GM19025 (cell line): Measurements from ENCODE around the gene LRCH3.

ENCODE experiments used
- ATAC-seq: cut with Tn5 transposase; IDR thresholded peaks from one replicate; pipeline ENCODE4 v1.9.1; 2021; ENCODE audit warnings: mild to moderate bottlenecking, low read depth, moderate library complexity; ENCODE audit not compliant: unreplicated experiment

LRCH3 gene

GRCh38 chr3:197791892-197792647, 1.0 kb downstream of the LRCH3 start:
- no peak for ATAC-seq

- no peak for ATAC-seq
Measured at GRCh38 chr3:197793247-197793646, 2.2 kb downstream of the LRCH3 start.

- ATAC-seq: no peak
Measured at GRCh38 chr3:197794115-197794514, 3.1 kb downstream of the LRCH3 start.

GRCh38 chr3:197795200-197795599, 4.1 kb downstream of the LRCH3 start:
- ATAC-seq: no peak

- ATAC-seq: no peak
Measured at GRCh38 chr3:197796087-197796486, 5.0 kb downstream of the LRCH3 start.

- ATAC-seq: no peak
Measured at GRCh38 chr3:197798863-197799262, 7.8 kb downstream of the LRCH3 start.

- no peak for ATAC-seq
Measured at GRCh38 chr3:197800379-197800778, 9.3 kb downstream of the LRCH3 start.

- no peak for ATAC-seq
Measured at GRCh38 chr3:197801891-197802778, 11.1 kb downstream of the LRCH3 start.

- ATAC-seq: no peak
Measured at GRCh38 chr3:197802779-197803459, 11.9 kb downstream of the LRCH3 start.

- no peak for ATAC-seq
Measured at GRCh38 chr3:197804511-197804910, 13.5 kb downstream of the LRCH3 start.

GRCh38 chr3:197807969-197808587, 17.0 kb downstream of the LRCH3 start:
- no peak for ATAC-seq

GRCh38 chr3:197809356-197810020, 18.4 kb downstream of the LRCH3 start:
- no peak for ATAC-seq

GRCh38 chr3:197810901-197811300, 19.8 kb downstream of the LRCH3 start:
- no peak for ATAC-seq

GRCh38 chr3:197811343-197811742, 20.3 kb downstream of the LRCH3 start:
- ATAC-seq: no peak

GRCh38 chr3:197814372-197814771, 23.3 kb downstream of the LRCH3 start:
- ATAC-seq: no peak

GRCh38 chr3:197820550-197821335, 29.7 kb downstream of the LRCH3 start:
- no peak for ATAC-seq

- ATAC-seq: no peak
Measured at GRCh38 chr3:197829397-197830045, 38.5 kb downstream of the LRCH3 start.

GRCh38 chr3:197830308-197830966, 39.4 kb downstream of the LRCH3 start:
- ATAC-seq: no peak
